ENCODE measurements around the gene PAMR1. TPM values are rescaled to one million over a fixed set of nuclear protein-coding genes. Genes with fewer than 3 reads are reported as not detected.

The PAMR1 gene
- total and polyA plus RNA-seq, 2 donors: 48.7 to 179 TPM

- Histone ChIP-seq H3K27ac (ENCODE audit: low read depth) (no peak overlapping the region), H3K4me3 (ENCODE audit: low read depth, low read length) (no peak overlapping the region), H3K4me1 (ENCODE audit: insufficient read depth) (no peaks in the 10 kb centered on the region), H3K36me3 (ENCODE audit: insufficient read depth) (no peaks in the 10 kb centered on the region)
- no peak for DNase-seq (ENCODE audit: extremely low spot score)
- 92% methylated on average over 14 of the region's 14 CpGs for WGBS
These were observed 93.0 kb downstream of the PAMR1 start for GRCh38 chr11:35432464-35432863.

GRCh38 chr11:35427071-35427470 is 98.3 kb downstream of the PAMR1 start:
- H3K27ac ChIP-seq (ENCODE audit: low read depth): no peak overlapping the region
- DNase-seq (ENCODE audit: extremely low spot score): no peak
- no peak overlapping the region for H3K4me3 ChIP-seq (ENCODE audit: low read depth, low read length)
- no peaks in the 10 kb centered on the region for H3K36me3 ChIP-seq (ENCODE audit: insufficient read depth)
- H3K4me1 ChIP-seq (ENCODE audit: insufficient read depth): no peaks in the 10 kb centered on the region
- WGBS: 47% methylated on average over 3 of the region's 3 CpGs

- no peaks in the 10 kb centered on the region for H3K4me1 ChIP-seq (ENCODE audit: insufficient read depth)
- WGBS: 71% methylated on average over 1 of the region's 1 CpG
- no peak overlapping the region for H3K4me3 ChIP-seq (ENCODE audit: low read depth, low read length)
- no peaks in the 10 kb centered on the region for H3K36me3 ChIP-seq (ENCODE audit: insufficient read depth)
- DNase-seq (ENCODE audit: extremely low spot score): no peak
- H3K27ac ChIP-seq (ENCODE audit: low read depth): no peak overlapping the region
These were observed 99.1 kb downstream of the PAMR1 start for GRCh38 chr11:35426351-35426750.

GRCh38 chr11:35425603-35426212 is 99.7 kb downstream of the PAMR1 start:
- H3K4me3 ChIP-seq (ENCODE audit: low read depth, low read length): no peak overlapping the region
- DNase-seq (ENCODE audit: extremely low spot score): no peak
- no peak overlapping the region for H3K27ac ChIP-seq (ENCODE audit: low read depth)
- 76% methylated on average over 4 of the region's 4 CpGs for WGBS
- no peaks in the 10 kb centered on the region for H3K4me1 ChIP-seq (ENCODE audit: insufficient read depth)
- no peaks in the 10 kb centered on the region for H3K36me3 ChIP-seq (ENCODE audit: insufficient read depth)

DNA sequence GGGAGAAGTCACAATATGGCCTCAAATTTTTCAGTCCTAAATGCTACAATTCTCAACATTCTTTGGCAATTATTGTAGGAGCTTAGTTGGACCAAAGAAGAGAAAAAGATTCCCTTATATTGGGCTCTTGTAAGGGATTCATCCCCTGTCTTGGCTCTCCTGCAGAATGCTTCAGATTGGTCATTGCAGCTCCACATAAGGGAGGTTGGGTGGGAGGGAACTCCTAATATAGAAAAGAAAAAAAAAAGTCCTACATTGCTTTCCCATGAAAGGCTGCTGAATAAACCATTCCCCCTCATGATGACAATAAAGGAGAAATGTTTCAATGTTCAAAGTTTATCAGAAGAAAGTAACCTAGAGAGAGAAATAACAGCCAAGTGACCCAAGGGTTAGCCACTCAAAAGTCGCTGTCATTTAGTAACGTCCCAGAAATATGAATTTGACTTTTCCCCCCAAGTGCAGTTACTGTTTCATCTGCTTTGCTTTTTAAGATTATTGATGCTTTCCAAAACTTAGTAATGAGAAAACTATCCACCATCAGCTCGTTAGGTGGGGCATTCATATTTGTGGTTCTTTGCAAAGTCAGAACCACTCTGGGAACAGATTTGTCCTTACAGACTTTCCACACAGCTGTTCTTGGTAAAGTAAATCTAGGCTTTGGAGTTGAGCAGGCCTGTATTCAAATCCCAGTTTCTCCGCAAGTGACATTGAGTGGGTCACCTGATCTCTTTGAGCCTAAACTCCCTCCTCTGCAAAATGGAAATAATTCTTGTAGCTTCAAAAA is 101.1 kb downstream of the PAMR1 start:
- H3K4me3 ChIP-seq (ENCODE audit: low read depth, low read length): no peak overlapping the region
- H3K27ac ChIP-seq (ENCODE audit: low read depth): no peak overlapping the region
- H3K36me3 ChIP-seq (ENCODE audit: insufficient read depth): no peaks in the 10 kb centered on the region
- H3K4me1 ChIP-seq (ENCODE audit: insufficient read depth): no peaks in the 10 kb centered on the region
- 59% methylated on average over 4 of the region's 4 CpGs for WGBS
- DNase-seq (ENCODE audit: extremely low spot score): no peak

- Histone ChIP-seq H3K4me1 (ENCODE audit: insufficient read depth) (no peaks in the 10 kb centered on the region), H3K4me3 (ENCODE audit: low read depth, low read length) (no peak overlapping the region), H3K36me3 (ENCODE audit: insufficient read depth) (no peaks in the 10 kb centered on the region), H3K27ac (ENCODE audit: low read depth) (no peak overlapping the region)
- no peak for DNase-seq (ENCODE audit: extremely low spot score)
- WGBS: 48% methylated on average over 17 of the region's 17 CpGs
These were observed 105.0 kb downstream of the PAMR1 start for GRCh38 chr11:35420371-35420770.

DNA sequence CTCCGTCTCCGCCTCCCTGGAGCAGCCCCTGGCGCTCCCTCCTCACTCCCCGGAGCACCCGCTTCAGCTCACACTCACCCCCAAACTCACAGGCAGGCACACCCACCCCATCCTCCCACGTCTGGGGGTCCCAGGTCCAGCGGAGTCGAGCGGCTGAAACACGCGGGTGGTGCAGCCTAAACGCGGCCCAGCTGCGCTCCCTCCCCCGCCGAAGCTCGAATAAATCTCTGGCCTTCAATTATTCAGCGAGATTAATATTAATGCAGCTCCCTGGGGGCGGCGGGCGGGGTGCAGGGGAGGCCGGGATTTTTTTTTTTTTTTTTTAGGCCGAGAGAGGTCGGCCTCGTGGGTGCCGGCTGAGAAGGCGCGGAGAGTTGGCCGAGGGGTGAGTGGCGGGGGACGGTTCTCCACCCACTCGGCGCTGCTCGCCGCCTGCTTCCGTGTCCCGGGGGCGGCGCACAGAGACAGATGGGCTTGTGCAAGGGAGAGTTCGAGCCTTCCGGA is 105.5 kb downstream of the PAMR1 start:
- WGBS: 9% methylated on average over 41 of the region's 41 CpGs
- Histone ChIP-seq H3K4me1 (ENCODE audit: insufficient read depth) (no peaks in the 10 kb centered on the region), H3K36me3 (ENCODE audit: insufficient read depth) (no peaks in the 10 kb centered on the region), H3K4me3 (ENCODE audit: low read depth, low read length) (peak overlapping the region; percentile 43), H3K27ac (ENCODE audit: low read depth) (no peak overlapping the region)
- no peak for DNase-seq (ENCODE audit: extremely low spot score)

GRCh38 chr11:35419184-35419829 is 106.1 kb downstream of the PAMR1 start, which contains the start of gene SLC1A2:
SLC1A2 (minus strand) TSS chr11:35419558; CDS start chr11:35418966, 592 bp downstream.
- Histone ChIP-seq H3K27ac (ENCODE audit: low read depth) (no peak within 1 kb of the TSS), H3K36me3 (ENCODE audit: insufficient read depth) (no peaks in the 10 kb centered on the region), H3K4me3 (ENCODE audit: low read depth, low read length) (peak within 1 kb of the TSS; percentile 43), H3K4me1 (ENCODE audit: insufficient read depth) (no peaks in the 10 kb centered on the region)
- DNase-seq (ENCODE audit: extremely low spot score): no peak
- WGBS: 6% methylated on average over 71 of the region's 71 CpGs

- 33% methylated on average over 69 of the region's 69 CpGs for WGBS
These were observed 106.9 kb downstream of the PAMR1 start for GRCh38 chr11:35418282-35419183.

DNA sequence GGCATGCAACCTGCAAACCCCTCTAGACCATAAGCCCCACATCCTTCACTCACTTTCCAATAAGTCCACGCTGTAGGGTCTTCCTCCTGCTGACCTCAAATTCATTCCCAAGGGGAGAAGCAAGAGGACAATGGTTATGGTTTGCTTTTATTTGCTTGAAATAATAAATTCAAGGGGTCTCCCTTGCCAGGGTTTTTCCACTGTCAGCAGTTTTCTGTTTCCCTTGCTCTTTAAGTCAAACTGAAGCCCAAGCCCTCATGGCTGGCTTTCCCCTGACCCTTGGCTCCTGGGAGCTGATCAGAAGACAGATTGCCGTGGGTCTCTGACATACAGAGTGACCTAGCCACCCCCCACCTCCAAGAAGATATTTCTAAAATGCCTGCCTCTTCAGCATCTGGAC is 109.9 kb downstream of the PAMR1 start:
- WGBS: 78% methylated on average over 2 of the region's 2 CpGs
- Histone ChIP-seq H3K4me1 (ENCODE audit: insufficient read depth) (no peaks in the 10 kb centered on the region), H3K4me3 (ENCODE audit: low read depth, low read length) (no peak overlapping the region), H3K27ac (ENCODE audit: low read depth) (no peak overlapping the region), H3K36me3 (ENCODE audit: insufficient read depth) (no peaks in the 10 kb centered on the region)
- no peak for DNase-seq (ENCODE audit: extremely low spot score)

More at GRCh38 chr11:35418282-35419183, 106.9 kb downstream of the PAMR1 start:
- DNase-seq (ENCODE audit: extremely low spot score): no peak
- no peaks in the 10 kb centered on the region for H3K4me1 ChIP-seq (ENCODE audit: insufficient read depth)
- H3K36me3 ChIP-seq (ENCODE audit: insufficient read depth): no peaks in the 10 kb centered on the region
- H3K4me3 ChIP-seq (ENCODE audit: low read depth, low read length): peak overlapping the region; percentile 43
- H3K27ac ChIP-seq (ENCODE audit: low read depth): no peak overlapping the region

DNA sequence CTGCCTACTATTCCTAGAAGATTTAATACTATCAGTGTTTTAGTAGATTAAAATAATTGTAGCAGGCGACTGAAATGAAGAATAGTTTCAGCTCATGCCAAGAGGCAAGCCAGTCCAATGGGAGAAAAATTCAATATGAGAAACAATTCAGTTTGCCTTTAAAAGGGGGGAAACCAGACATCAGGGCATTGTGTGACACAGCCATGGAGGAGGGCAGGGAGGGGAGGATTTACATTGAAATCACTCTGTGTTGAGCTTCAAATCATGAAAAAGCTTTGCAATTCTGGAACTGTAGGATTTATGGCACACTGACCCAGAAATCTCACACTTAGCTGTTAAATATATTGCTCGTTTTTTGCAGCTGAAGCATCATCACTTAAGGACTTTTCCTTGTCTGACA is 110.6 kb downstream of the PAMR1 start:
- no peaks in the 10 kb centered on the region for H3K4me1 ChIP-seq (ENCODE audit: insufficient read depth)
- no peaks in the 10 kb centered on the region for H3K36me3 ChIP-seq (ENCODE audit: insufficient read depth)
- 50% methylated on average over 2 of the region's 2 CpGs for WGBS
- no peak overlapping the region for H3K4me3 ChIP-seq (ENCODE audit: low read depth, low read length)
- no peak overlapping the region for H3K27ac ChIP-seq (ENCODE audit: low read depth)
- DNase-seq (ENCODE audit: extremely low spot score): no peak

DNA sequence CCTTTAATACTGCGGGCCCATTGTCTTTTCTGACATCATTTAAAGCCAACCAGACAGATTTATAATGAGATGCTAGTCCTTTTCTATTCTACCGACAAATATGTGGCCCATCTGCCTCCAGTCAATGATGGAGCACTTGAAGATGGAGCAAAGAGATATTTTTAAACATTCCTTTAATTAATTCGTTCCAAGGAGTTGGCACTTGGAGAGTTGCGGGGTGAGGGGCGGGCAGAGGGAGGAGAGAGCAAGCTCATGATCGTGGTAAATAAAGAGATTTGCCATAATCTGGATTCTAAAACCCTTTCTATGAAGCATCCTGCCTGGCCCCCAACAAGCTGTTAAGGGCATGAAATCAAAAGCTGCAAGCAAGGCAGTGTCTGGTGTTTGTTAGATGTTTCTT is 111.1 kb downstream of the PAMR1 start:
- 74% methylated on average over 6 of the region's 6 CpGs for WGBS
- H3K4me1 ChIP-seq (ENCODE audit: insufficient read depth): no peaks in the 10 kb centered on the region
- H3K4me3 ChIP-seq (ENCODE audit: low read depth, low read length): no peak overlapping the region
- DNase-seq (ENCODE audit: extremely low spot score): no peak
- H3K27ac ChIP-seq (ENCODE audit: low read depth): no peak overlapping the region
- H3K36me3 ChIP-seq (ENCODE audit: insufficient read depth): no peaks in the 10 kb centered on the region

DNA sequence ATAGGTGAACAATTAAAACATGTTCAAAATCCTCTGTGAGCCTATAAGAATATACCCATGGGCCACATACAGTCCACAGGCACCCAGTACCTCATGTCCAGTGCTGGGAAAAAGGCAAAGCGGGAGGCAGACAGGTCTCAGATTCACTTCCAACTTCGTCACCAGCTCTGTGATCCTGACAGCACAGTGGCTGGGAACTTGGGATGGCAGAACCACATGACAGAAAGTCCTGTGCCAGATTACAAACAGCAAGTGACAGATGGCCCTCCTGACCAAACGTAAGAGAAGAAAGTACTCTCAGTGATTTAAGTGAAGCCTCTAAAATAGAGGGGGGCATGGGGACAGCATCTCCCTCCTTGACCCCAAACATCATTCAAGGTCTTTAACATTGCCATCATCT is 111.8 kb downstream of the PAMR1 start:
- WGBS: 86% methylated on average over 3 of the region's 3 CpGs
- H3K4me1 ChIP-seq (ENCODE audit: insufficient read depth): no peaks in the 10 kb centered on the region
- DNase-seq (ENCODE audit: extremely low spot score): no peak
- H3K4me3 ChIP-seq (ENCODE audit: low read depth, low read length): no peak overlapping the region
- H3K36me3 ChIP-seq (ENCODE audit: insufficient read depth): no peaks in the 10 kb centered on the region
- no peak overlapping the region for H3K27ac ChIP-seq (ENCODE audit: low read depth)
